Measurements from ENCODE around the gene HMGCS2. TPM values are rescaled to one million over a fixed set of nuclear protein-coding genes. Genes with fewer than 3 reads are reported as not detected.

HMGCS2 gene
- total and polyA plus RNA-seq, 4 donors = 297 to 944 (median 841) TPM

- TF ChIP-seq NR2F2 (IDR thresholded peaks at IDR 0.05) (no peak), REST (IDR thresholded peaks at IDR 0.05) (no peak), EGR1 (IDR thresholded peaks at IDR 0.05; ENCODE audit: low read depth in 2 of 2) (no peak), YY1 (IDR thresholded peaks at IDR 0.05) (no peak), HNF4A (conservative IDR thresholded peaks at IDR 0.05) (no peak), ZBTB33 (IDR thresholded peaks at IDR 0.05) (no peak), SP1 (IDR thresholded peaks at IDR 0.05) (no peak), GABPA (IDR thresholded peaks at IDR 0.05 in 1 of 2, conservative IDR thresholded peaks at IDR 0.05 in 1 of 2) (no peak), CTCF (IDR thresholded peaks at IDR 0.05; ENCODE audit: low read depth, low read length, missing input control) (no peak), FOXA1 (IDR thresholded peaks at IDR 0.05) (no peak), ATF3 (IDR thresholded peaks at IDR 0.05) (no peak), JUND (IDR thresholded peaks at IDR 0.05) (no peak), TAF1 (conservative IDR thresholded peaks at IDR 0.05) (no peak), MAX (IDR thresholded peaks at IDR 0.05) (no peak), HNF4G (IDR thresholded peaks at IDR 0.05) (no peak)
- Histone ChIP-seq H3K27me3 (ENCODE audit: control insufficient read depth in 4 of 4, insufficient read depth in 4 of 4, low read length in 3 of 4) (no peaks in the 10 kb centered on the region), H3K27ac (ENCODE audit: low read depth in 1 of 2, low read length in 2 of 2) (no peak overlapping the region), H3K4me3 (ENCODE audit: low read depth in 1 of 3, low read length in 3 of 3) (no peak overlapping the region), H3K9me3 (ENCODE audit: control insufficient read depth in 4 of 4, low read length in 3 of 4) (no peaks in the 10 kb centered on the region), H3K9ac (ENCODE audit: low read depth in 1 of 2, low read length in 2 of 2) (no peak overlapping the region), H3K36me3 (ENCODE audit: control insufficient read depth in 4 of 4, insufficient read depth in 3 of 4, low read depth in 1 of 4, low read length in 3 of 4) (peaks cover 0 to 7% (median 5%) of the 10 kb centered on the region in 4 donors), H3K4me1 (ENCODE audit: control insufficient read depth in 4 of 4, insufficient read depth in 4 of 4, low read length in 3 of 4) (peaks cover 3 to 37% (median 25%) of the 10 kb centered on the region in 4 donors)
- no peak for DNase-seq (ENCODE audit: low spot score)
- 39% methylated on average over 3 of the region's 3 CpGs for WGBS
These were observed 25.4 kb downstream of the HMGCS2 start for GRCh38 chr1:119743308-119743707.

- H3K27me3 ChIP-seq (ENCODE audit: control insufficient read depth in 4 of 4, insufficient read depth in 4 of 4, low read length in 3 of 4) = no peaks in the 10 kb centered on the region
- peaks cover 0 to 37% (median 25%) of the 10 kb centered on the region in 4 donors for H3K4me1 ChIP-seq (ENCODE audit: control insufficient read depth in 4 of 4, insufficient read depth in 4 of 4, low read length in 3 of 4)
- peaks cover 0 to 10% (median 6%) of the 10 kb centered on the region in 4 donors for H3K36me3 ChIP-seq (ENCODE audit: control insufficient read depth in 4 of 4, insufficient read depth in 3 of 4, low read depth in 1 of 4, low read length in 3 of 4)
- no peaks in the 10 kb centered on the region for H3K9me3 ChIP-seq (ENCODE audit: control insufficient read depth in 4 of 4, low read length in 3 of 4)
- H3K4me3 ChIP-seq (ENCODE audit: low read depth in 1 of 3, low read length in 3 of 3) = no peak overlapping the region
- no peak for DNase-seq (ENCODE audit: low spot score)
- no peak for TF ChIP-seq MAX (IDR thresholded peaks at IDR 0.05)
- TF ChIP-seq HNF4A (conservative IDR thresholded peaks at IDR 0.05) = no peak
- TF ChIP-seq RXRA (IDR thresholded peaks at IDR 0.05) = no peak
- no peak for TF ChIP-seq FOXA2 (IDR thresholded peaks at IDR 0.05)
- TF ChIP-seq JUND (IDR thresholded peaks at IDR 0.05) = no peak
- no peak for TF ChIP-seq NR2F2 (IDR thresholded peaks at IDR 0.05)
- no peak for TF ChIP-seq SP1 (IDR thresholded peaks at IDR 0.05)
- no peak for TF ChIP-seq GABPA (IDR thresholded peaks at IDR 0.05 in 1 of 2, conservative IDR thresholded peaks at IDR 0.05 in 1 of 2)
- no peak for TF ChIP-seq REST (IDR thresholded peaks at IDR 0.05)
- TF ChIP-seq EGR1 (IDR thresholded peaks at IDR 0.05; ENCODE audit: low read depth in 2 of 2) = no peak
- no peak overlapping the region for H3K9ac ChIP-seq (ENCODE audit: low read depth in 1 of 2, low read length in 2 of 2)
- WGBS = 78% methylated on average over 7 of the region's 7 CpGs
- no peak overlapping the region for H3K27ac ChIP-seq (ENCODE audit: low read depth in 1 of 2, low read length in 2 of 2)
These were observed 26.0 kb downstream of the HMGCS2 start for GRCh38 chr1:119742677-119743076.
